Fibroblast of skin of left biceps (primary cell): Measurements from ENCODE around the gene LRRC41.
"Not testable (repeated sequence)": the region's sequence is repeated elsewhere in the genome, so short reads cannot be mapped to it uniquely, and the experiment has no call there.

Source experiments
- DNase-seq, 2 experiments: peaks; one replicate each; pipeline ENCODE4 v3.0.0-alpha.2; 2013; ENCODE audit warnings: low read depth in 2 of 2

The LRRC41 gene

DNA sequence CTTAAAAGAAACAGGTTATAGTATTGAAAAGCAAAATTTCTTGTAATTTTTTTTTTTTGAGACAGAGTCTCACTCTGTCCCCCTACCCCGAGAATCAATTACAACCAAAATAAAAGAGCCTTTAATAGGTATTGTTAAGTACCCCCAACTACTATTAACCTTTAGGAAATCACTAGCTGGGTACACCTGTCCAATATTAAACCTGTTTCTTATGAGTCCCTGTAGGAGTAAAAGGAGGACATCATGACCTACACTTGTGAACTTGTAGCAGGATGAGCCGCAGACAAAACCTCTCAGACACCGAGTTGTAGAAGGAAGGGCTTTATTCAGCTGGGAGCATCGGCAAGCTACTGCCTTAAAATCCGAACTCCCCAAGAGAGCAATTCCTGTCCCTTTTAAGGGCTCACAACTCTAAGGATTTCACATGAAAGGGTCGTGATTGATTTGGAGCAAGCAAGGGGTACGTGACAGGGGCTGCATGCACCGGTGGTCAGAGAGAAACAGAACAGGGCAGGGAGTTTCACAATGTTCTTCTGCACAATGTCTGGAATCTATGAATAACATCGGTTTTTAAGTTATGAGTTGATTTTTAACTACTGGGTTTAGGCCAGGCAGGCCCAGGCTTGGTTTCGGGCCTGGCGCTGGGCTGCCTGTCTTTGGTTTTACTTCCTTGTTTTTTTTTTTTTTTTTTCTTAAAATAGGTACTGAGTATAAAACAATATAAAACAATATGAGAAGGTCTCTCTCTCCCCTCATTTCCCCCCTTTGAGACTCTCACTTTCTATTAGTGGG, 22.1 kb upstream of the LRRC41 start:
- not testable (repeated sequence) for DNase-seq

- DNase-seq = not testable (repeated sequence)
Observed at GRCh38 chr1:46322191-46322590, 18.8 kb upstream of the LRRC41 start.

GRCh38 chr1:46319960-46320914, 16.8 kb upstream of the LRRC41 start:
- not testable (repeated sequence) for DNase-seq

DNA sequence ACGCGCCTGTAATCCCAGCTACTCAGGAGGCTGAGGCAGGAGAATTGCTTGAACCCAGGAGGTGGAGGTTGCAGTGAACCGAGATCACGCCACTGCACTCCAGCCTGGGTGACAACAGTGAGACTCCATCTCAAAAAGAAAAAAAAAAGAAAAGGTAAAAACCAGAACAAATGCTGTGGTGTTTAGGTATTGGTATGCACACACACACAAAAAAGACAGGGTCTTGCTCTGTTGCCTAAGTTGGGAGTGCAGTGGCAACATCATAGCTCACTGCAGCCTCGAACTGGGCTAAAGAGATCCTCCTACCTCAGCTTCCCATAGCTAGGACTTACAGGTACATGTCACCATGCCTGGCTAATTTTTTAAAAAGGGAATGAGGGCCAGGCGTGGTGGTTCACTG, 15.9 kb upstream of the LRRC41 start:
- DNase-seq = not testable (repeated sequence)

DNA sequence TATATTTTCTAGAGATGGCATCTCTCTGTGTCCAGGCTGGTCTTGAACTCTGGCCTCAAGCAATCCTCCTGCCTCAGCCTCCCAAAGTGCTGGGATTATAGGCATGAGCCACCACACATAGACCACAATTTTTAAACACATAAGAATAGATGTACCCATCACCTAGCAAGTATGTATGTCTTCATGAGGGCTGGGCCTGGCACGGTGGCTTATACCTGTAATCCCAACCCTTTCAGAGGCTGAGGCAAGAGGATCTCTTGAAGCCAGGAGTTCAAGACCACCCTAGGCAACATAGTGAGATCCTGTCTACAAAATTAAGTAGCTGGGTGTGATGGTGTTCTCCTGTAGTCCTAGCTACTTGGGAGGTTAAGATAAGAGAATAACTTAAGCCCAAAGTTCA, 13.9 kb upstream of the LRRC41 start:
- DNase-seq = no peak

GRCh38 chr1:46315669-46316403, 12.4 kb upstream of the LRRC41 start:
- DNase-seq = no peak

GRCh38 chr1:46310321-46310720, 6.9 kb upstream of the LRRC41 start:
- DNase-seq = no peak

GRCh38 chr1:46309401-46310159, 6.2 kb upstream of the LRRC41 start:
- no peak for DNase-seq

DNA sequence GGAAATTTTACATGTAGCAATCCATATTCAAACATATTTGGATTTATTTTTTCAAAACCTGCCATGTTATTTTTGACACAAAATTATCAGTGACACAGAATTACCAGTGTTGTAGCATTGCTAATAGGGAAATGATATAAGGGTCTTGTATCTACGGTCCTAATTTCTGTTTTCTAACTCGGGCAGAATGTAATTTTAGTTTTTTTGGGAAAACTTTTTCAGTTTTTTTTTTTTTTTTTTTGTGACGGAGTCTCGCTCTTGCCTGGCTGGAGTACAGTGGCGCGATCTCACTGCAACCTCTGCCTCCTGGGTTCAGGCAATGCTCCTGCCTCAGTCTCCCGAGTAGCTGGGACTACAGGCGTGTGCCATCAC, 2.7 kb upstream of the LRRC41 start:
- DNase-seq = no peak

DNA sequence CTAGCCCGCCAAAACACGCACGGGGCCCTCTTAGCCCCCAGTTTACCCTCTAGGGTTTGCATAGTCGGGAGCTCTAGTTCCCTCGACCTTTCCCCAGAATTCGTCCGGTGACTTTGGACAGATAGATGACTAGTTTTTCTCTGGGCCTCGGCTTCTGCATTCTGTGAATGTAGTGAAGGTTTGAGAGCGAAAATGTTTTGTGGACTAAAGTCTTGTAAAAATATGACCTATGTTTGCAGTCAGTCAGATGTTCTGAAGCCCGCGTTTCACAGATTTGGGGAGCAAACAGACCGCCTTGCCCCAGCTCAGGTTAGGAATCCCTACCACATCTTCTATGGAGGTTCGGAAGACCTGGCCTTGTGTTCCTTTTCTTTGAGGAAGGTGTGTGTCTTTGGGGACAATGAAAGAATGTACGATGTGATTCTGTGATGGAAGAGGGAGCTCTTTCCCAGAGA, 483 bp upstream of the LRRC41 start:
- no peak for DNase-seq

DNA sequence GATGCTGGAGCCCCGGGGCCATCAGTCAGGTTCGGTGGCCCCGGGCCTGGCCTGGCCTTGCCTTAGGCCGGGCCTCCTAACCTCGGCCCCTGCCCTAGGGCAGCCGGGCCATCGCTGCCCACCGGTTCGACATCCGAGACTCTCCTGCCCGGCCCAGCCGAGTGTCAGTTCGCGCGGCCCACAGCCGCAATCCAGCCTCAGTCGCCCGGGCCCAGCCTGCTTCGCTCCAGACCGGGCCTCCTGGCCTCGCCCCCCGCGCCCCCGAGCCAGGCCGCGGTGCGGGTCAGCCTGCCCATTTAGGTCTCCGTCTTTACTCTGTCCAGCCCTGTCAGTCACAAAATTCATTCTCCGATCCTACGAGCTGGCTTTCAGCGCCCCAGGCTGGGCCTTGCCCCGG, 777 bp downstream of the LRRC41 start:
- DNase-seq = no peak

- DNase-seq = no peak
Observed at GRCh38 chr1:46301808-46302640, 1.4 kb downstream of the LRRC41 start.

DNA sequence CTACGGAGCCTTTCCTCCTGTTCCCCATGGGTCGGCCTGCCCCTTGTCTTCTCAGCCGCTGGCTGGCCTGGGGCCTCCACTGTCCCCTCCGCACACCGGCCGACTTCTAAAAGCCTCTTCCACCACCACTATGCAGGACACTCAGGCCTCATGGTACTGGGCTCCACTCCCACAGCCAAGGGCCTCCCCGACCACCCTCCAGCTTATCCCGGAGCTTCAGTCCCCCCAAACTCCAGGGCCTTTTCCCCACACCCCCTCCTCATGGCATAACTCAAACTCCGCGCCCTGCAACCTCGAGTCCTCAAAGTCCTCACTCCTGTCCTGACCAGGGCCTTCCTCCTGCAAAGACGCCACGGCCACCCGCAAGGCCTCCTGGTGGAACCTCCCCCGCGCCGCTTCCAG, 2.0 kb downstream of the LRRC41 start:
- DNase-seq = no peak

DNA sequence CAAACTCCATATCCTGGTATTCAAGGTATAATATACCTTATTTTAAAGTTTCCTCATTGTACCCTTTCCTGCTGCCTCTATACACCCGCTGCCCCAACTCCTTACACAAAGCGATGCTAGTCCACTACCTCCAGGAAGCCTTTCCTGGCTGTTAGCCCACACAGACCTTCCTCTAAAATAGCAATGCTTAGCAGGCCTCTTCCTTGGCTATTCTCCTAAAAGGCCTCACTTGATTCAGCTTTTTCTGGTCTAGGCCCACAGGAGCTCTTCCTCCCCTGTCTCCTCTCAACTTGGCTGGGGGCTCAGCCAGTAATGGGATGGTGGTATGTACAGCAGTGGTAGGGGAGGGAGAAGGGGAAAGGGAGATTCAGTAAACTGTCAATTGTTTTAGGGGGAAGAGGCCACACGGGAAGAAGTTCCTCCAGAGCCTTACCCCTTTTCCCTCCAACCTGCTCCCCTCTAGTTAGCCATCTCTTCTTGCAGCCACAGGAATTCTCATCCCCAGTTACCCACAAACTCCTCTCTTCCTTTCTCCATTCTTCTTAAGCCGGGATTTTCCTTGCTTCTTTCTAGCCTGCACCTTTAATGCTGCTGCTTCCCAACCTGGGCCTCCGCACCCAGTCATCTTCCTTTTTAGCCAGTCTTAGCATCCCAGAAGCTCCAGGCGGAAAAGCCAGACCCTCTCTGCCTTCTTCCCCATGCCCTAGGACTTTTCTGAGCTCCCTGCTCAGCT, 2.6 kb downstream of the LRRC41 start:
- DNase-seq = no peak

- DNase-seq = no peak
Observed at GRCh38 chr1:46298387-46298786, 5.0 kb downstream of the LRRC41 start.

DNA sequence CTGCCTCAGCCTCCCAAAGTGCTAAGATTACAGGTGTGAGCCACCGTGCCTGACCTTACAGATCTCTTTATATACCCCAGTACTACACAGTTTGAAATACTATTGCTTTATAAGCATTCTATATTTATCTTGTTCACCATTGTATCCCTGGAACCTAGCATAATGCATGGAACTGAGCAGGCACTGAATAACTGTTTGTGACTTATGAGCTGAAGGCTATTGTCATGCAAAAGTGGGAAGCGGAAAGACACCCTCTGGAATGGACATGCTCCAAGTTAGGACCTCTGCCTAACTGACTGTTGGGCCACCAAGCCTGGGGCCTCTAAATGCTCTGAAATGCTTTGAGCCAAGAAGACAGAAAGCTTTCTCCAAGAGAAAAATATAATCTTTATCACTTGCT, 8.1 kb downstream of the LRRC41 start:
- no peak for DNase-seq

DNA sequence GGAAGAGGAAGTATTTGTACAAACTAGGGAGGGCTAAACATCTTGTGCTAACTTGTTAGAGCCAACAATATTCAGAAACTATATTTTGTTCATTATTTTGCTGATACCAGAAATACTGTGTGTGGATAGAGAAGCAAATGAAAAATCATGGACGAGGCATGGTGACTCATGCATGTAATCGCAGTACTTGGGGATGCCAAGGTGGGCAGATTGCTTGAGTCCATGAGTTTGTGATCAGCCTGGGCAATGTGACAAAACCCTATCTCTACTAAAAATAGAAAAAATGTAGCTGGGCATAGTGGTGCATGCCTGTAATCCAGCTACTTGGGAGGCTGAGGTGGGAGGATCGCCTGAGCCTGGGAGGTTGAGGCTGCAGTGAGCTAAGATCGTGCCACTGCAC, 13.4 kb downstream of the LRRC41 start:
- DNase-seq = no peak

GRCh38 chr1:46289134-46289494, 14.3 kb downstream of the LRRC41 start:
- DNase-seq = no peak

- no peak for DNase-seq
Observed at GRCh38 chr1:46288485-46289133, 14.8 kb downstream of the LRRC41 start.
